ENCODE measurements around the gene PGGT1B. TPM values are rescaled to one million over a fixed set of nuclear protein-coding genes. Genes with fewer than 3 reads are reported as not detected.
A peak's percentile ranks its signal among the peaks of the same experiment; 100 is the strongest.

The PGGT1B gene
- polyA plus RNA-seq, 3 donors = 33.4 to 39.9 (median 39.2) TPM

GRCh38 chr5:115186794-115187193, 75.9 kb downstream of the PGGT1B start:
- no peak for DNase-seq (ENCODE audit: low read depth in 3 of 3, low spot score in 2 of 3)

GRCh38 chr5:115184770-115185169, 77.9 kb downstream of the PGGT1B start:
- no peak for DNase-seq (ENCODE audit: low read depth in 3 of 3, low spot score in 2 of 3)

GRCh38 chr5:115181757-115182156, 80.9 kb downstream of the PGGT1B start:
- no peak for DNase-seq (ENCODE audit: low read depth in 3 of 3, low spot score in 2 of 3)

- DNase-seq (ENCODE audit: low read depth in 3 of 3, low spot score in 2 of 3) = peak in 2 of 3 donors; percentile 27 to 36
Observed at GRCh38 chr5:115180165-115180709, 82.4 kb downstream of the PGGT1B start.

GRCh38 chr5:115179394-115180164, 83.1 kb downstream of the PGGT1B start:
- peak in 2 of 3 donors; percentile 21 to 33 for DNase-seq (ENCODE audit: low read depth in 3 of 3, low spot score in 2 of 3)

GRCh38 chr5:115179030-115179393, 83.7 kb downstream of the PGGT1B start:
- peak in 1 of 3 donors; percentile 4 for DNase-seq (ENCODE audit: low read depth in 3 of 3, low spot score in 2 of 3)

- peak in 1 of 3 donors; percentile 7 for DNase-seq (ENCODE audit: low read depth in 3 of 3, low spot score in 2 of 3)
Observed at GRCh38 chr5:115170929-115171510, 91.7 kb downstream of the PGGT1B start.

- DNase-seq (ENCODE audit: low read depth in 3 of 3, low spot score in 2 of 3) = peak in 2 of 3 donors; percentile 9 to 13
Observed at GRCh38 chr5:115170134-115170928, 92.3 kb downstream of the PGGT1B start.

GRCh38 chr5:115169487-115170133, 93.1 kb downstream of the PGGT1B start, which contains the start of gene TRIM36:
Gene TRIM36 (minus strand): TSS chr5:115169908. CDS start chr5:115169634, 274 bp downstream.
- peak in 2 of 3 donors; percentile 60 to 77 for DNase-seq (ENCODE audit: low read depth in 3 of 3, low spot score in 2 of 3)

- DNase-seq (ENCODE audit: low read depth in 3 of 3, low spot score in 2 of 3) = peak in 1 of 3 donors; percentile 12
Observed at GRCh38 chr5:115168829-115169486, 93.7 kb downstream of the PGGT1B start.

GRCh38 chr5:115166744-115167393, 95.8 kb downstream of the PGGT1B start:
- no peak for DNase-seq (ENCODE audit: low read depth in 3 of 3, low spot score in 2 of 3)

- no peak for DNase-seq (ENCODE audit: low read depth in 3 of 3, low spot score in 2 of 3)
Observed at GRCh38 chr5:115165790-115166189, 96.9 kb downstream of the PGGT1B start.

- DNase-seq (ENCODE audit: low read depth in 3 of 3, low spot score in 2 of 3) = no peak
Observed at GRCh38 chr5:115160975-115161475, 101.7 kb downstream of the PGGT1B start.

Other genes starting within 250 kb of the PGGT1B start
- 1 to 10 TPM; 2.2 to 3.4 (median 3.2) TPM for gene TRIM36, start 93.0 kb downstream of the PGGT1B start, polyA plus RNA-seq (ENCODE audit: insufficient read length in 3 of 3)
- 10 to 100 TPM; 19.4 to 22.1 (median 21.2) TPM for gene CCDC112, start 33.8 kb upstream of the PGGT1B start, polyA plus RNA-seq (ENCODE audit: insufficient read length in 3 of 3)

All from right renal cortex interstitium (tissue), 3 donors.